WTC11 (cell line): ENCODE results near the gene CCND3. TPM values are rescaled to one million over a fixed set of nuclear protein-coding genes. Genes with fewer than 3 reads are reported as not detected.

ENCODE experiments used
- total RNA-seq: library from RNA; stranded (reverse); gene quantifications from 3 replicates; pipeline ENCODE4 v1.2.3, GENCODE V29; 2021

Gene CCND3
- total RNA-seq, 1 experiment from 2014 or later: 33.6 TPM

Other genes starting within 250 kb of the CCND3 start
- gene TFEB, start 206.2 kb downstream of the CCND3 start, total RNA-seq: 3.1 to 3.9 TPM (median 3.3 TPM) in 3 replicates
- 0.55 to 0.63 TPM (median 0.62 TPM) in 3 replicates for gene PGC, start 194.4 kb downstream of the CCND3 start, total RNA-seq
- 5.5 to 7.8 TPM (median 6.0 TPM) in 3 replicates for gene FRS3, start 161.9 kb downstream of the CCND3 start, total RNA-seq
- gene PRICKLE4, start 161.0 kb downstream of the CCND3 start, total RNA-seq: 0.50 to 1.5 TPM (median 0.82 TPM) in 3 replicates
- gene TOMM6, start 154.1 kb downstream of the CCND3 start, total RNA-seq: 219 to 233 TPM (median 228 TPM) in 3 replicates
- 16.3 to 18.4 TPM (median 17.3 TPM) in 3 replicates for gene USP49, start 46.4 kb downstream of the CCND3 start, total RNA-seq
- gene MED20, start 20.7 kb downstream of the CCND3 start, total RNA-seq: 37.5 to 42.4 TPM (median 38.9 TPM) in 3 replicates
- 40.3 to 50.8 TPM (median 43.8 TPM) in 3 replicates for gene BYSL, start 20.3 kb downstream of the CCND3 start, total RNA-seq
- 29.6 to 33.6 TPM (median 31.0 TPM) in 3 replicates for gene TAF8, start 108.7 kb upstream of the CCND3 start, total RNA-seq
- gene C6orf132, start 200.8 kb upstream of the CCND3 start, total RNA-seq: 38.1 to 52.6 TPM (median 38.2 TPM) in 3 replicates
- 10.9 to 12.9 TPM (median 12.5 TPM) in 3 replicates for gene GUCA1A, start 231.6 kb upstream of the CCND3 start, total RNA-seq